Body of pancreas (tissue), 4 donors: ENCODE measurements around the gene TNRC6C.

Experiments used
- CTCF ChIP-seq, 7 experiments: fragments of 450-650 bp in 4 of 7; fragments of 200-600 bp in 3 of 7; sonication (generic) in 3 of 7; IDR thresholded peaks; one replicate each; pipeline ENCODE4 v1.5.1; 2016 to 2019; ENCODE audit warnings: antibody characterized with exemption in 7 of 7
- POLR2A ChIP-seq, 3 donors: fragments of 450-650 bp; IDR thresholded peaks; one replicate each; pipeline ENCODE4 v1.6.1; 2016; ENCODE audit warnings: antibody characterized with exemption in 3 of 3, mild to moderate bottlenecking in 2 of 3

- no peak for TF ChIP-seq CTCF (IDR thresholded peaks at IDR 0.05)
- no peak for TF ChIP-seq POLR2A (IDR thresholded peaks at IDR 0.05)
Observed at GRCh38 chr17:78130090-78130436, 171.6 kb downstream of the TNRC6C start.
